Measurements from ENCODE around the gene METTL26. TPM values are rescaled to one million over a fixed set of nuclear protein-coding genes. Genes with fewer than 3 reads are reported as not detected.

Gene METTL26
- total and polyA plus RNA-seq, 10 of the 15 experiments (the other 5 are each of a cell fraction or from before 2014, with no cell fraction given): 5.4 to 163 (median 79.3) TPM

DNA sequence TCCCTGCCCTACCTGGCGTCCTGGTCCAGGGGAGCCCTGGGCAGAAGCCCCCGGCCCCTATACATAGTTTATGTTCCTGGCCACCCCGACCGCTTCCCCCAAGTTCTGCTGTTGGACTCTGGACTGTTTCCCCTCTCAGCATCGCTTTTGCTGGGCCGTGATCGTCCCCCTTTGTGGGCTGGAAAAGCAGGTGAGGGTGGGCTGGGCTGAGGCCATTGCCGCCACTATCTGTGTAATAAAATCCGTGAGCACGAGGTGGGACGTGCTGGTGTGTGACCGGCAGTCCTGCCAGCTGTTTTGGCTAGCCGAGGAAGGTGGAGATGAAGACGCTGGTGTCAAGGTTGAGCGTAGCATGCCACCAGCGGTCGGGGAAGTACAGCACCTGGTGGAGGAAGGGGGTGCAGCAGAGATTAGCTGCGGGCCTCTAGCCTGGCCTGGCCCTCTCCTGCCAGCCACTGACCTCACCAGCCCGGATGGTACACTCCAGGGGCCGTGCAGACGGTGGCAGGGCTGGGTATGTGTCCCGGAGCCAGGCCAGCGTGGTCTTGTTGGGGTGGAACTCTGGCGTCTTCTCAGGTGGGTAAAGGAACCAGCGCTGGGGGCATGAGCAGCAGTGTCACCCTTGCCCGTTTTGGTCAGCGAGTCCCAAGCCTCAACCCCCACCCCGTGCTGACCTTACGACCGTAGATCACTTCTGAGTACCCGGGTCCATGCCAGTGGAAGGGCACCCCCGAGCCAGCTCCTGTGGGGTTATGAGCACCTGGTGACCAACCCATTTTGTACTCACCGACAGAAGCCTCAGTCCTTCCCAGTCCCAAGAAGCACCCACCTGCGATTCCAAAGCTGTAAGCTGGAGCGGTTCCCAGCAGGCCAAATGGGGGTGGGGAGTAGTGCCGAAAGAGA lies 46.6 kb upstream of the METTL26 start:
- RAD21 ChIA-PET (ENCODE audit: unreplicated experiment): no interaction called here
- Histone ChIP-seq H3K4me1 (ENCODE audit: control insufficient read depth, insufficient read depth, low read length) (peaks cover 15% of the 10 kb centered on the region), H3K79me2 (ENCODE audit: control insufficient read depth, insufficient read depth, low read length) (peaks cover 24% of the 10 kb centered on the region), H3K4me2 (ENCODE audit: control insufficient read depth, insufficient read depth) (peak overlapping the region; percentile 90), H3K27ac (ENCODE audit: control insufficient read depth, insufficient read depth) (no peak overlapping the region), H2AFZ (ENCODE audit: control insufficient read depth, low read depth, low read length) (no peak overlapping the region), H3K4me3 (peak overlapping the region; percentile 67), H3K9ac (ENCODE audit: control insufficient read depth, insufficient read depth, low read length) (no peak overlapping the region), H3K9me3 (replicated peaks; ENCODE audit: control insufficient read depth, insufficient read depth, low read length) (no peaks in the 10 kb centered on the region), H3K27me3 (replicated peaks in 1 of 2; ENCODE audit: control insufficient read depth in 2 of 2, insufficient read depth in 2 of 2, low read length in 1 of 2) (no peaks in the 10 kb centered on the region), H3K36me3 (ENCODE audit: control insufficient read depth in 2 of 2, insufficient read depth in 2 of 2, low read length in 1 of 2) (peaks cover 6 to 14% of the 10 kb centered on the region in 2 experiments; a peak in 2 of 4 replicates), H4K20me1 (ENCODE audit: control insufficient read depth, insufficient read depth) (peaks cover 6% of the 10 kb centered on the region; the same call in 1 of the 2 replicates)
- DNase-seq (ENCODE audit: low read depth, low spot score) (no peak), ATAC-seq (no peak), FAIRE-seq (no peak)
- SMC1A ChIA-PET (ENCODE audit: uncharacterized antibody, unreplicated experiment): no interaction called here
- in situ Hi-C loops (cut with MboI) (no loop called here), intact Hi-C loops (cut with micrococcal nuclease; ENCODE audit: unreplicated experiment) (loop anchor here (5.0 kb wide), 1 partner anchor 45 kb away; the partner anchor contains the start of gene METTL26)
- POLR2A ChIA-PET: no interaction called here
- no peak for TF ChIP-seq CBX5 (IDR thresholded peaks at IDR 0.05; ENCODE audit: low read depth)
- no peak for TF ChIP-seq ASH2L (IDR thresholded peaks at IDR 0.05; ENCODE audit: borderline replicate concordance, low read depth)
- TF ChIP-seq YBX1 (IDR thresholded peaks at IDR 0.05): no peak
- no peak for TF ChIP-seq CBX3 (IDR thresholded peaks at IDR 0.05; ENCODE audit: borderline replicate concordance, low read depth)
- 90% methylated on average over 35 of the region's 36 CpGs for WGBS (ENCODE audit: insufficient coverage, insufficient replicate concordance, low lambda C conversion rate, missing lambda C conversion rate)
- CTCF ChIA-PET: no interaction called here
- TSS peak; percentile 79 for BruUV-seq (replicated peaks)

GRCh38 chr16:681746-682427 lies 45.8 kb upstream of the METTL26 start:
- Histone ChIP-seq H3K27me3 (replicated peaks in 1 of 2; ENCODE audit: control insufficient read depth in 2 of 2, insufficient read depth in 2 of 2, low read length in 1 of 2) (no peaks in the 10 kb centered on the region), H2AFZ (ENCODE audit: control insufficient read depth, low read depth, low read length) (no peak overlapping the region), H3K9ac (ENCODE audit: control insufficient read depth, insufficient read depth, low read length) (no peak overlapping the region), H3K4me2 (ENCODE audit: control insufficient read depth, insufficient read depth) (peak overlapping the region; percentile 98), H3K4me3 (peak overlapping the region; percentile 77), H3K79me2 (ENCODE audit: control insufficient read depth, insufficient read depth, low read length) (peaks cover 24% of the 10 kb centered on the region), H4K20me1 (ENCODE audit: control insufficient read depth, insufficient read depth) (peaks cover 6% of the 10 kb centered on the region; the same call in 1 of the 2 replicates), H3K4me1 (ENCODE audit: control insufficient read depth, insufficient read depth, low read length) (peaks cover 15% of the 10 kb centered on the region), H3K27ac (ENCODE audit: control insufficient read depth, insufficient read depth) (no peak overlapping the region), H3K9me3 (replicated peaks; ENCODE audit: control insufficient read depth, insufficient read depth, low read length) (no peaks in the 10 kb centered on the region), H3K36me3 (ENCODE audit: control insufficient read depth in 2 of 2, insufficient read depth in 2 of 2, low read length in 1 of 2) (peaks cover 6 to 14% of the 10 kb centered on the region in 2 experiments; a peak in 2 of 4 replicates)
- FAIRE-seq (no peak), ATAC-seq (no peak), DNase-seq (ENCODE audit: low read depth, low spot score) (no peak)
- TF ChIP-seq ZBED1 (IDR thresholded peaks at IDR 0.05; ENCODE audit: borderline replicate concordance): 0 out of 2 replicates have a peak, but pooled peaks have one; percentile 11
- TF ChIP-seq POLR2A (IDR thresholded peaks at IDR 0.05; ENCODE audit: low read depth, low read length): peak; percentile 32; the same call in 1 of the 2 replicates
- TF ChIP-seq NFYB (IDR thresholded peaks at IDR 0.05; ENCODE audit: insufficient read depth, low read depth, low read length): no peak
- no peak for TF ChIP-seq BACH1 (IDR thresholded peaks at IDR 0.05; ENCODE audit: borderline replicate concordance)
- no peak for TF ChIP-seq E2F4 (IDR thresholded peaks at IDR 0.05; ENCODE audit: low read depth, low read length)
- intact Hi-C loops (cut with micrococcal nuclease; ENCODE audit: unreplicated experiment): loop anchor here (5.0 kb wide), 1 partner anchor 45 kb away; the partner anchor contains the start of gene METTL26
- TSS peak; percentile 77 for BruUV-seq (replicated peaks)
- POLR2A ChIA-PET: interaction anchor here (1.6 to 2.0 kb wide), 2 partner anchors 8 to 19 kb away, joined by 3 to 13 read pairs; partner anchors contain the start of gene WDR24
- in situ Hi-C loops (cut with MboI): no loop called here
- WGBS (ENCODE audit: insufficient coverage, insufficient replicate concordance, low lambda C conversion rate, missing lambda C conversion rate): 87% methylated on average over 28 of the region's 28 CpGs
- RAD21 ChIA-PET (ENCODE audit: unreplicated experiment): interaction anchor here (1.2 kb wide), 1 partner anchor 8 kb away, joined by 4 read pairs; the partner anchor contains the start of gene WDR24
- CTCF ChIA-PET: no interaction called here
- SMC1A ChIA-PET (ENCODE audit: uncharacterized antibody, unreplicated experiment): no interaction called here

Data from GM12878 (cell line).